GM18519 (cell line): ENCODE data around the gene FSIP2.

Source experiments
- ATAC-seq: cut with Tn5 transposase; IDR thresholded peaks from one replicate; pipeline ENCODE4 v1.9.1; 2021; ENCODE audit warnings: mild to moderate bottlenecking, moderate library complexity; ENCODE audit not compliant: unreplicated experiment, low FRiP score

Gene FSIP2

GRCh38 chr2:185738679-185739472, at the start of gene FSIP2:
TSS of gene FSIP2 (plus strand) at chr2:185738804. CDS start at chr2:185738895, 91 bp downstream.
- peak; percentile 98 for ATAC-seq

GRCh38 chr2:185689906-185690539, 48.6 kb upstream of the FSIP2 start:
- ATAC-seq, result no peak

- ATAC-seq, result no peak
Observed at GRCh38 chr2:185695711-185696235, 42.8 kb upstream of the FSIP2 start.

GRCh38 chr2:185700883-185701282, 37.7 kb upstream of the FSIP2 start:
- no peak for ATAC-seq

GRCh38 chr2:185734658-185735057, 3.9 kb upstream of the FSIP2 start:
- no peak for ATAC-seq

GRCh38 chr2:185736210-185736609, 2.4 kb upstream of the FSIP2 start:
- no peak for ATAC-seq

GRCh38 chr2:185745864-185746859, 7.6 kb downstream of the FSIP2 start:
- ATAC-seq, result no peak

- no peak for ATAC-seq
Observed at GRCh38 chr2:185757356-185757755, 18.8 kb downstream of the FSIP2 start.

- no peak for ATAC-seq
Observed at GRCh38 chr2:185771396-185771795, 32.8 kb downstream of the FSIP2 start.

- no peak for ATAC-seq
Observed at GRCh38 chr2:185780890-185781289, 42.3 kb downstream of the FSIP2 start.

- ATAC-seq, result no peak
Observed at GRCh38 chr2:185782223-185782769, 43.7 kb downstream of the FSIP2 start.

GRCh38 chr2:185785156-185785555, 46.6 kb downstream of the FSIP2 start:
- ATAC-seq, result no peak

- ATAC-seq, result peak; percentile 83
Observed at GRCh38 chr2:185785851-185786473, 47.4 kb downstream of the FSIP2 start.

GRCh38 chr2:185787227-185788145, 48.9 kb downstream of the FSIP2 start:
- ATAC-seq, result no peak

GRCh38 chr2:185790361-185790760, 51.8 kb downstream of the FSIP2 start:
- ATAC-seq, result peak; percentile 32

GRCh38 chr2:185793532-185794345, 55.1 kb downstream of the FSIP2 start:
- ATAC-seq, result no peak

- ATAC-seq, result peak; percentile 56
Observed at GRCh38 chr2:185796758-185797157, 58.2 kb downstream of the FSIP2 start.

- no peak for ATAC-seq
Observed at GRCh38 chr2:185802926-185803325, 64.3 kb downstream of the FSIP2 start.
